Colonic mucosa (tissue), 4 donors: Measurements from ENCODE around the gene VPS52. TPM values are rescaled to one million over a fixed set of nuclear protein-coding genes. Genes with fewer than 3 reads are reported as not detected.

Experiments
- DNase-seq: peaks from one replicate; pipeline ENCODE4 v3.0.0-alpha.2; 2020
- H3K27ac ChIP-seq: fragments of 200-600 bp; one replicate; pipeline ENCODE4 v1.8.0; 2021
- H3K27me3 ChIP-seq: fragments of 200-600 bp; one replicate; pipeline ENCODE4 v1.8.0; 2021
- H3K36me3 ChIP-seq: fragments of 200-600 bp; one replicate; pipeline ENCODE4 v1.8.0; 2021
- H3K4me1 ChIP-seq: fragments of 200-600 bp; one replicate; pipeline ENCODE4 v1.8.0; 2021; ENCODE audit warnings: mild to moderate bottlenecking
- H3K4me3 ChIP-seq: fragments of 200-600 bp; one replicate; pipeline ENCODE4 v1.8.0; 2021
- H3K9ac ChIP-seq, 2 donors: one replicate each; pipeline ENCODE4 v1.7.0; 2013; ENCODE audit warnings: control low read depth in 2 of 2, low read depth in 2 of 2, low read length in 2 of 2
- H3K9me3 ChIP-seq: fragments of 200-600 bp; one replicate; pipeline ENCODE4 v1.8.0; 2021
- intact Hi-C: fragments of 100-400 bp; cut with DNase I; formaldehyde crosslinking; loops from one replicate; pipeline ENCODE4 v1.14.1; 2022
- total RNA-seq, 2 donors: library from RNA; stranded (reverse); fragmentation: NEBNext Ultra II Directional in 1 of 2; extraction: Animal tissue kit (Norgen Biotek cat#: 25700) in 1 of 2; gene quantifications; one replicate each; pipeline ENCODE4 v1.2.1, GENCODE V29; 2021
- TF ChIP-seq, protein P1 (sequence below): fragments of 200-600 bp; IDR thresholded peaks from one replicate; pipeline ENCODE4 v1.8.0; 2022; ENCODE audit warnings: antibody characterized with exemption, mild to moderate bottlenecking
- donor health status: healthy.
- donor health status: DM: no; HTN: no; CAD: no.
- donor health status: DM: no; HTN: no; CAD: no.

Gene VPS52
- total RNA-seq, 2 donors from 2014 or later: 48.4 to 73.2 TPM

DNA sequence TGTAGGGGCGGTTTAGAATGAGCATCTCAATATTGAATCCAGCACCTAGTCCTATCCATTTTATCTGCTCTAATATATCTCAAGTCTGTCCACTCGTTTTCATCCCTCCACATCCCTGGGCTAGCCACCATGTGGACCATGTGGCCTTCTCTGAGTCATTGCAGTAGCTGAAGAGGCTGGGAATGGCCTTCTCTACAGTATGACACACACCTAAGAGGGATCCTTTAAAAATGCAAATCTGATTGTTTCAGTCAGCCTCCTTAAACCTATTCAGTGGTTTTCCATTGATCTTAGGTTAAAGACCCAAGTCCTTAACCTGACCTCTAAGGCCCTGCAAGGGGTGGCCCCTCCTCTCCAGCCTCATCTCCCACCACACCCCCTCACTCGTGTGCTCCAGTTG is 54.0 kb downstream of the VPS52 start:
- H3K9me3 ChIP-seq: no peaks in the 10 kb centered on the region
- no peaks in the 10 kb centered on the region for H3K36me3 ChIP-seq
- intact Hi-C loops: no loop called here
- TF ChIP-seq, protein P1, sequence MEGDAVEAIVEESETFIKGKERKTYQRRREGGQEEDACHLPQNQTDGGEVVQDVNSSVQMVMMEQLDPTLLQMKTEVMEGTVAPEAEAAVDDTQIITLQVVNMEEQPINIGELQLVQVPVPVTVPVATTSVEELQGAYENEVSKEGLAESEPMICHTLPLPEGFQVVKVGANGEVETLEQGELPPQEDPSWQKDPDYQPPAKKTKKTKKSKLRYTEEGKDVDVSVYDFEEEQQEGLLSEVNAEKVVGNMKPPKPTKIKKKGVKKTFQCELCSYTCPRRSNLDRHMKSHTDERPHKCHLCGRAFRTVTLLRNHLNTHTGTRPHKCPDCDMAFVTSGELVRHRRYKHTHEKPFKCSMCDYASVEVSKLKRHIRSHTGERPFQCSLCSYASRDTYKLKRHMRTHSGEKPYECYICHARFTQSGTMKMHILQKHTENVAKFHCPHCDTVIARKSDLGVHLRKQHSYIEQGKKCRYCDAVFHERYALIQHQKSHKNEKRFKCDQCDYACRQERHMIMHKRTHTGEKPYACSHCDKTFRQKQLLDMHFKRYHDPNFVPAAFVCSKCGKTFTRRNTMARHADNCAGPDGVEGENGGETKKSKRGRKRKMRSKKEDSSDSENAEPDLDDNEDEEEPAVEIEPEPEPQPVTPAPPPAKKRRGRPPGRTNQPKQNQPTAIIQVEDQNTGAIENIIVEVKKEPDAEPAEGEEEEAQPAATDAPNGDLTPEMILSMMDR: no peak
- no peaks in the 10 kb centered on the region for H3K4me1 ChIP-seq
- H3K27ac ChIP-seq: no peak overlapping the region
- no peaks in the 10 kb centered on the region for H3K27me3 ChIP-seq
- no peak for DNase-seq
- H3K9ac ChIP-seq: no peak overlapping the region
- H3K4me3 ChIP-seq: no peak overlapping the region

DNA sequence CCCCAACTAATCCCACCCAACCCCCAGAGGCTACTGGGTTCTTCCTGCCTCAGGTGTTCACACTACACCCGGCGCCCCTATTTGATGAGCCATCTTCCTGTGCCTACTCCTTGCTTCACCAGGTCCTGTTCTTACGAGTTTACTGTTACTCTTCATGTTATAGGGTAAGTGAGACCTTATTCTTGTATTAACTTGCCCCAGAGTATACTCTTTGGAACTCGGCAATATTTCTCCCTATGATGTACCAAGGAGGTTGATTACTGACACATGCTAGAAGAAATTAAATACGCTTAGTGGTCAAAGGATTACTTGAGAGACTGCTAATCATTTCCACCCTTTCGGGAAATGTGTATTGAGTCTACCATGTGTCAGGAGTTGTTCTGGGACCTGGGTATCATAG is 54.4 kb downstream of the VPS52 start:
- Histone ChIP-seq H3K4me3 (no peak overlapping the region), H3K9ac (no peak overlapping the region), H3K9me3 (no peaks in the 10 kb centered on the region), H3K4me1 (no peaks in the 10 kb centered on the region), H3K27ac (no peak overlapping the region), H3K36me3 (no peaks in the 10 kb centered on the region), H3K27me3 (no peaks in the 10 kb centered on the region)
- TF ChIP-seq, protein P1: no peak
- intact Hi-C loops: no loop called here
- DNase-seq: no peak

DNA sequence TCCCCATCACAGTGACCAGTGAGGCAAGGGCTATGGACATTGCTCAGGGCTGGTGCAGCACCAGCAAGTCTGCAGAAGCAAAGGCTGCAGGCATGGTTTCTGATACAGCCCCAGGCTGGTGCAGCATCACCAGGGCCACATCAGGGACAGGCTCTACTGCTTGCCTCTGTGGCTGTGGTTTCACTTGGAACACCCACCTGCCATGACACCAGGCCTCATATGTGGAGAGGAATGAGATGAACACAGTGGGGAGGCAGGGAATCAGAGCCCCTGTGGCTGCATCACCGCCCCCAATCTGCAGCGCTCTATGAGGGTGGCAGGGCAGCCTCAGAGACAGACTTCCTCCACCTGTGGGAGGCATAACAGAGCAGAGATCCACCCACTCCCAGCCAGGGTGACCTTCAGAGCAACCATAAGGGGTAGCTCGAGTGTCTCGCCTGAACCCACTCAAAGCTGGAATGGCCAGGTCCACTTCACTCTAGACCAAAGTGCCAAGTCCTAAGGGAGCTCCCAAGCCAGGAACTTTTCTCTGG is 55.5 kb downstream of the VPS52 start:
- Histone ChIP-seq H3K4me1 (no peaks in the 10 kb centered on the region), H3K27me3 (no peaks in the 10 kb centered on the region), H3K9me3 (no peaks in the 10 kb centered on the region), H3K27ac (no peak overlapping the region), H3K36me3 (no peaks in the 10 kb centered on the region), H3K4me3 (no peak overlapping the region), H3K9ac (no peak overlapping the region)
- TF ChIP-seq, protein P1: no peak
- intact Hi-C loops: no loop called here
- no peak for DNase-seq

DNA sequence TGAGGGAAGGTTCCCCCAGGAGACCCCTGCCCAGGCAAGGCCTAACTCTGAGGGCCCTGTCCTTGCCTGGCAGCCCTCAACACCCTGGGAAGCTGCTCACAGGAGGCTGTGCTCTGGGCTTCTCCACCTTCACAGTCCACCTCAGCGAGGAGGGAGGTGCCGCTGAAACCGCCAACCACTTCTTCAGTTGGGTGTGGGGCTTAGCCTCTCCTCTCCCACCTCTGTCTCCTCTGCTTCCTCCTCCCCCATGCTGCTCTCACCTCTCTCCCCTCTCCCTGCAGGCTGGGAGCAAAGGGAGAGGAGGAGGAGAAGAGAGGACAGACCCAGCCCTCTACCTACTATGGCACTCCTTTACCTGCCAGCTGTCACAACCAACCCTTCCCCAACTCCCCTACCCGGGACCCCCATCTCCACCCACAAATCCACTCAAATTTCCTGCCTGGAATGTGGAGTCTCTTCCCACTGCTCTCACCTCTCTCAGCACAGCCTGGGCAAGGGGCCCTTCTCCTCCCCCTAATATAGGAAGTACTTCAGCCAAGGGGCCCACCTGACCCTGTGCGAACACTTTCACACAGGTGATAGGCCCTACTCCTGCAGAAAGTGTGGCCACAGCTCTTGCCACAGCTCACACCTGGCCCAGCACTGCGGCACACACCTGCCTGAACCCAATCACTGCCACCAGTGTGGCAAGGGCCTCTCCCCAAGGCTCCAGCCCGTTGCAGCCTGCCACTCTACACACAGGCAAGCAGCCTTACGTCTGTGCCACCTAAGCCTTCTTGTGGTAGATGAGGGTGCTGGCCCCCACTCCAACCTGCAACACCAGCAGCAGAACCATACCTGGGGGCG is 56.2 kb downstream of the VPS52 start:
- H3K27me3 ChIP-seq: no peaks in the 10 kb centered on the region
- DNase-seq: no peak
- no peaks in the 10 kb centered on the region for H3K36me3 ChIP-seq
- no peaks in the 10 kb centered on the region for H3K9me3 ChIP-seq
- TF ChIP-seq, protein P1: no peak
- intact Hi-C loops: no loop called here
- H3K4me3 ChIP-seq: no peak overlapping the region
- no peak overlapping the region for H3K27ac ChIP-seq
- H3K4me1 ChIP-seq: no peaks in the 10 kb centered on the region
- H3K9ac ChIP-seq: no peak overlapping the region

DNA sequence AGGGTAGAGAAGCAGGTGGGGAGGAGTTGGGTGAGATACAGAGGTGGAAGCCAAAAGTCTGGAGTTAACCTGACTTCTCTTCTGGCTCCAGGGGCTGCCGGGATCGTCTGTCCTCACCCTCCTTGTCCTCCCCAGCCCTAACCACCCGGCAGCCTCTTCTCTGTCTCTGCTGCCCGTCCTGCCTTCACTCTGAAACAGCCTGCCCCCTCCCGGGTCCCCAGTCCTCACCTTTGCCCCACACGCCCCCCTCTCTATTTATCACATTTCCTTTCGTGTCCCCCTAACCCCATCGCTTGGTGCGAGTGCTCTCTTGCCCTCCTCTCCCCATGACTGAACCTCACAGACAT is 57.7 kb downstream of the VPS52 start:
- H3K4me3 ChIP-seq: peak overlapping the region; percentile 7
- no peak for DNase-seq
- H3K4me1 ChIP-seq: no peaks in the 10 kb centered on the region
- no peaks in the 10 kb centered on the region for H3K9me3 ChIP-seq
- intact Hi-C loops: no loop called here
- TF ChIP-seq, protein P1: no peak
- no peaks in the 10 kb centered on the region for H3K27me3 ChIP-seq
- no peaks in the 10 kb centered on the region for H3K36me3 ChIP-seq
- H3K27ac ChIP-seq: no peak overlapping the region
- peak overlapping the region in 1 of 2 donors; percentile 56 for H3K9ac ChIP-seq
